ENCODE measurements around the gene TRPM4.
"Not testable (repeated sequence)": the region's sequence is repeated elsewhere in the genome, so short reads cannot be mapped to it uniquely, and the experiment has no call there.

DNA sequence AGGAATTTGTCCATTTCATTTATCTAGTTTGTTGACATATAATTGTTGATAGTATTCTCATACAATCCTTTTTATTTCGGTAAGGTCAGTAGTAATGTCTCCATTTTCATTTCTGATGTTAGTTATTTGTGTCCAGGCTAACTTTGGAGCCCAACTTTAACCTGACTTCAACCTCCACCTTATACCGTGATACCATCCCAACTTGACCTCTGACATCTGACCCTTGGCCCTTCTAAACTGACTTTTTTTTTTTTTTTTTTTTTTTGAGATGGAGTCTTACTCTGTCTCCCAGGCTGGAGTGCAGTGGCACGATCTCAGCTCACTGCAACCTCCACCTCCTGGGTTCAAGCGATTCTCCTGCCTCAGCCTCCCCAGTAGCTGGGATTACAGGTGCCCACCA is 51.9 kb downstream of the TRPM4 start:
- not testable (repeated sequence) for TF ChIP-seq TOX (CRISPR knock-in tag; IDR thresholded peaks at IDR 0.05; ENCODE audit: borderline replicate concordance); ZFP3 (CRISPR knock-in tag; IDR thresholded peaks at IDR 0.05); ZFP30 (CRISPR knock-in tag; IDR thresholded peaks at IDR 0.05); SNAI2 (CRISPR knock-in tag; IDR thresholded peaks at IDR 0.05)
- TF ChIP-seq, protein P1, sequence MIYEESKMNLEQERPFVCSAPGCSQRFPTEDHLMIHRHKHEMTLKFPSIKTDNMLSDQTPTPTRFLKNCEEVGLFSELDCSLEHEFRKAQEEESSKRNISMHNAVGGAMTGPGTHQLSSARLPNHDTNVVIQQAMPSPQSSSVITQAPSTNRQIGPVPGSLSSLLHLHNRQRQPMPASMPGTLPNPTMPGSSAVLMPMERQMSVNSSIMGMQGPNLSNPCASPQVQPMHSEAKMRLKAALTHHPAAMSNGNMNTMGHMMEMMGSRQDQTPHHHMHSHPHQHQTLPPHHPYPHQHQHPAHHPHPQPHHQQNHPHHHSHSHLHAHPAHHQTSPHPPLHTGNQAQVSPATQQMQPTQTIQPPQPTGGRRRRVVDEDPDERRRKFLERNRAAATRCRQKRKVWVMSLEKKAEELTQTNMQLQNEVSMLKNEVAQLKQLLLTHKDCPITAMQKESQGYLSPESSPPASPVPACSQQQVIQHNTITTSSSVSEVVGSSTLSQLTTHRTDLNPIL (CRISPR knock-in tag; IDR thresholded peaks at IDR 0.05; ENCODE audit: low read depth): not testable (repeated sequence)
- TF ChIP-seq, protein P2, sequence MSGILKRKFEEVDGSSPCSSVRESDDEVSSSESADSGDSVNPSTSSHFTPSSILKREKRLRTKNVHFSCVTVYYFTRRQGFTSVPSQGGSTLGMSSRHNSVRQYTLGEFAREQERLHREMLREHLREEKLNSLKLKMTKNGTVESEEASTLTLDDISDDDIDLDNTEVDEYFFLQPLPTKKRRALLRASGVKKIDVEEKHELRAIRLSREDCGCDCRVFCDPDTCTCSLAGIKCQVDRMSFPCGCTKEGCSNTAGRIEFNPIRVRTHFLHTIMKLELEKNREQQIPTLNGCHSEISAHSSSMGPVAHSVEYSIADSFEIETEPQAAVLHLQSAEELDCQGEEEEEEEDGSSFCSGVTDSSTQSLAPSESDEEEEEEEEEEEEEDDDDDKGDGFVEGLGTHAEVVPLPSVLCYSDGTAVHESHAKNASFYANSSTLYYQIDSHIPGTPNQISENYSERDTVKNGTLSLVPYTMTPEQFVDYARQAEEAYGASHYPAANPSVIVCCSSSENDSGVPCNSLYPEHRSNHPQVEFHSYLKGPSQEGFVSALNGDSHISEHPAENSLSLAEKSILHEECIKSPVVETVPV (CRISPR knock-in tag; IDR thresholded peaks at IDR 0.05): not testable (repeated sequence)
